ENCODE measurements around the gene PACSIN1.
"Not testable (repeated sequence)": the region's sequence is repeated elsewhere in the genome, so short reads cannot be mapped to it uniquely, and the experiment has no call there.

Gene PACSIN1

GRCh38 chr6:34476447-34476846 is 10.6 kb downstream of the PACSIN1 start:
- Histone ChIP-seq H3K27ac (ENCODE audit: low read length, poor library complexity, severe bottlenecking) (no peak overlapping the region), H3K79me1 (replicated peaks; ENCODE audit: low read length, poor library complexity, severe bottlenecking) (no peaks in the 10 kb centered on the region), H2BK120ac (ENCODE audit: low read depth, low read length) (peak overlapping the region; percentile 35), H2BK15ac (ENCODE audit: low read depth, poor library complexity, severe bottlenecking) (no peak overlapping the region), H3K9ac (ENCODE audit: low read length) (no peak overlapping the region), H2AFZ (ENCODE audit: low read depth, low read length) (no peak overlapping the region), H3K9me3 (ENCODE audit: control insufficient read depth, low read length) (peaks cover 6% of the 10 kb centered on the region), H2AK5ac (ENCODE audit: low read length, severe bottlenecking) (no peak overlapping the region), H2BK5ac (ENCODE audit: low read depth, low read length, poor library complexity, severe bottlenecking) (no peak overlapping the region), H3K4me3 (ENCODE audit: insufficient read depth in 1 of 2, low read depth in 1 of 2, low read length in 2 of 2) (no peak overlapping the region), H3K23ac (ENCODE audit: low read length in 2 of 2) (no peak overlapping the region), H3K4me2 (ENCODE audit: low read length, poor library complexity, severe bottlenecking) (no peak overlapping the region), H3K36me3 (ENCODE audit: control insufficient read depth in 1 of 2, insufficient read depth in 2 of 2, low read depth in 1 of 2, low read length in 2 of 2) (no peaks in the 10 kb centered on the region), H3K4ac (ENCODE audit: low read depth in 1 of 2, low read length in 2 of 2) (peak overlapping the region; percentile 63 to 76), H4K91ac (ENCODE audit: low read length) (peak overlapping the region; percentile 65), H3K18ac (ENCODE audit: low read depth in 1 of 2, low read length in 2 of 2) (peak overlapping the region; percentile 9 to 72), H4K8ac (ENCODE audit: low read length) (peak overlapping the region; percentile 19), H3K14ac (ENCODE audit: low read length in 2 of 2) (peak overlapping the region in 1 of 2 experiments; percentile 35), H2BK12ac (ENCODE audit: low read length in 2 of 2) (peak overlapping the region; percentile 45 to 76), H3K27me3 (ENCODE audit: control insufficient read depth in 1 of 2, insufficient read depth in 1 of 2, low read length in 2 of 2) (peaks cover 12 to 34% of the 10 kb centered on the region in 2 experiments), H3K4me1 (ENCODE audit: control insufficient read depth, insufficient read depth, low read depth, low read length) (no peaks in the 10 kb centered on the region)
- 74% methylated on average over 4 of the region's 5 CpGs for WGBS
- DNase-seq: no peak

- Histone ChIP-seq H2BK5ac (ENCODE audit: low read depth, low read length, poor library complexity, severe bottlenecking) (no peak overlapping the region), H3K4ac (ENCODE audit: low read depth in 1 of 2, low read length in 2 of 2) (peak overlapping the region in 1 of 2 experiments; percentile 35), H2AFZ (ENCODE audit: low read depth, low read length) (no peak overlapping the region), H3K9ac (ENCODE audit: low read length) (no peak overlapping the region), H2BK120ac (ENCODE audit: low read depth, low read length) (no peak overlapping the region), H3K27ac (ENCODE audit: low read length, poor library complexity, severe bottlenecking) (no peak overlapping the region), H3K36me3 (ENCODE audit: control insufficient read depth in 1 of 2, insufficient read depth in 2 of 2, low read depth in 1 of 2, low read length in 2 of 2) (no peaks in the 10 kb centered on the region), H3K18ac (ENCODE audit: low read depth in 1 of 2, low read length in 2 of 2) (peak overlapping the region; percentile 9 to 72), H2BK12ac (ENCODE audit: low read length in 2 of 2) (peak overlapping the region in 1 of 2 experiments; percentile 50), H3K79me1 (replicated peaks; ENCODE audit: low read length, poor library complexity, severe bottlenecking) (no peaks in the 10 kb centered on the region), H4K8ac (ENCODE audit: low read length) (peak overlapping the region; percentile 75), H3K4me2 (ENCODE audit: low read length, poor library complexity, severe bottlenecking) (no peak overlapping the region), H3K23ac (ENCODE audit: low read length in 2 of 2) (no peak overlapping the region), H3K4me3 (ENCODE audit: insufficient read depth in 1 of 2, low read depth in 1 of 2, low read length in 2 of 2) (no peak overlapping the region), H4K91ac (ENCODE audit: low read length) (no peak overlapping the region), H2AK5ac (ENCODE audit: low read length, severe bottlenecking) (no peak overlapping the region), H2BK15ac (ENCODE audit: low read depth, poor library complexity, severe bottlenecking) (no peak overlapping the region), H3K14ac (ENCODE audit: low read length in 2 of 2) (no peak overlapping the region), H3K9me3 (ENCODE audit: control insufficient read depth, low read length) (peaks cover 6% of the 10 kb centered on the region), H3K4me1 (ENCODE audit: control insufficient read depth, insufficient read depth, low read depth, low read length) (no peaks in the 10 kb centered on the region), H3K27me3 (ENCODE audit: control insufficient read depth in 1 of 2, insufficient read depth in 1 of 2, low read length in 2 of 2) (peaks cover 12 to 31% of the 10 kb centered on the region in 2 experiments)
- no peak for DNase-seq
- WGBS: 78% methylated on average over 5 of the region's 5 CpGs
These were observed 11.0 kb downstream of the PACSIN1 start for GRCh38 chr6:34476921-34477320.

- no peak overlapping the region for H4K8ac ChIP-seq (ENCODE audit: low read length)
- H3K9me3 ChIP-seq (ENCODE audit: control insufficient read depth, low read length): peaks cover 6% of the 10 kb centered on the region
- no peak overlapping the region for H2BK15ac ChIP-seq (ENCODE audit: low read depth, poor library complexity, severe bottlenecking)
- no peak overlapping the region for H3K4me2 ChIP-seq (ENCODE audit: low read length, poor library complexity, severe bottlenecking)
- no peak overlapping the region for H3K18ac ChIP-seq (ENCODE audit: low read depth in 1 of 2, low read length in 2 of 2)
- H2BK120ac ChIP-seq (ENCODE audit: low read depth, low read length): no peak overlapping the region
- H3K23ac ChIP-seq (ENCODE audit: low read length in 2 of 2): no peak overlapping the region
- no peak for DNase-seq
- no peak overlapping the region for H3K14ac ChIP-seq (ENCODE audit: low read length in 2 of 2)
- H2AFZ ChIP-seq (ENCODE audit: low read depth, low read length): no peak overlapping the region
- H3K27ac ChIP-seq (ENCODE audit: low read length, poor library complexity, severe bottlenecking): no peak overlapping the region
- no peak overlapping the region for H3K4ac ChIP-seq (ENCODE audit: low read depth in 1 of 2, low read length in 2 of 2)
- no peak overlapping the region for H2BK12ac ChIP-seq (ENCODE audit: low read length in 2 of 2)
- no peak overlapping the region for H3K4me3 ChIP-seq (ENCODE audit: insufficient read depth in 1 of 2, low read depth in 1 of 2, low read length in 2 of 2)
- peaks cover 12 to 31% of the 10 kb centered on the region in 2 experiments for H3K27me3 ChIP-seq (ENCODE audit: control insufficient read depth in 1 of 2, insufficient read depth in 1 of 2, low read length in 2 of 2)
- no peak overlapping the region for H3K9ac ChIP-seq (ENCODE audit: low read length)
- no peaks in the 10 kb centered on the region for H3K36me3 ChIP-seq (ENCODE audit: control insufficient read depth in 1 of 2, insufficient read depth in 2 of 2, low read depth in 1 of 2, low read length in 2 of 2)
- no peak overlapping the region for H2BK5ac ChIP-seq (ENCODE audit: low read depth, low read length, poor library complexity, severe bottlenecking)
- H4K91ac ChIP-seq (ENCODE audit: low read length): no peak overlapping the region
- no peaks in the 10 kb centered on the region for H3K4me1 ChIP-seq (ENCODE audit: control insufficient read depth, insufficient read depth, low read depth, low read length)
- WGBS: 95% methylated on average over 4 of the region's 4 CpGs
- H2AK5ac ChIP-seq (ENCODE audit: low read length, severe bottlenecking): no peak overlapping the region
- H3K79me1 ChIP-seq (replicated peaks; ENCODE audit: low read length, poor library complexity, severe bottlenecking): no peaks in the 10 kb centered on the region
These were observed 12.9 kb downstream of the PACSIN1 start for GRCh38 chr6:34478796-34479195.

- not testable (repeated sequence) for H4K8ac ChIP-seq (ENCODE audit: low read length); H3K4me2 ChIP-seq (ENCODE audit: low read length, poor library complexity, severe bottlenecking); H4K91ac ChIP-seq (ENCODE audit: low read length); H2BK5ac ChIP-seq (ENCODE audit: low read depth, low read length, poor library complexity, severe bottlenecking); H3K4ac ChIP-seq (ENCODE audit: low read depth in 1 of 2, low read length in 2 of 2); H3K23ac ChIP-seq (ENCODE audit: low read length in 2 of 2); H2BK120ac ChIP-seq (ENCODE audit: low read depth, low read length); H3K79me1 ChIP-seq (replicated peaks; ENCODE audit: low read length, poor library complexity, severe bottlenecking); H2BK12ac ChIP-seq (ENCODE audit: low read length in 2 of 2); H2AFZ ChIP-seq (ENCODE audit: low read depth, low read length); H3K9ac ChIP-seq (ENCODE audit: low read length); H2AK5ac ChIP-seq (ENCODE audit: low read length, severe bottlenecking); H2BK15ac ChIP-seq (ENCODE audit: low read depth, poor library complexity, severe bottlenecking); H3K14ac ChIP-seq (ENCODE audit: low read length in 2 of 2); DNase-seq; H3K18ac ChIP-seq (ENCODE audit: low read depth in 1 of 2, low read length in 2 of 2); H3K4me1 ChIP-seq (ENCODE audit: control insufficient read depth, insufficient read depth, low read depth, low read length); H3K9me3 ChIP-seq (ENCODE audit: control insufficient read depth, low read length); H3K36me3 ChIP-seq (ENCODE audit: control insufficient read depth in 1 of 2, insufficient read depth in 2 of 2, low read depth in 1 of 2, low read length in 2 of 2); H3K27ac ChIP-seq (ENCODE audit: low read length, poor library complexity, severe bottlenecking); H3K4me3 ChIP-seq (ENCODE audit: insufficient read depth in 1 of 2, low read depth in 1 of 2, low read length in 2 of 2)
- H3K27me3 ChIP-seq (ENCODE audit: control insufficient read depth in 1 of 2, insufficient read depth in 1 of 2, low read length in 2 of 2): peaks cover 0 to 35% of the 10 kb centered on the region in 2 experiments
- 90% methylated on average over 5 of the region's 5 CpGs for WGBS
These were observed 17.9 kb downstream of the PACSIN1 start for GRCh38 chr6:34483781-34484180.

Measured in mesenchymal stem cell (in vitro differentiated cells and primary cell).